Mammary epithelial cell (primary cell): ENCODE results near the gene CAPN3.

Experiments used
- EZH2 ChIP-seq: IDR thresholded peaks from 2 replicates; pipeline ENCODE4 v1.6.1; 2012; ENCODE audit warnings: low read length, inconsistent platforms, borderline replicate concordance
- TF ChIP-seq, protein P1 (sequence below), 2 donors: IDR thresholded peaks in 1 of 2; conservative IDR thresholded peaks in 1 of 2; 2 replicates each; pipeline ENCODE4 v1.5.1; 2011 to 2012; ENCODE audit warnings: inconsistent platforms in 2 of 2, low read length in 2 of 2, mild to moderate bottlenecking in 2 of 2, control low read depth in 1 of 2, low read depth in 1 of 2; ENCODE audit not compliant: insufficient read depth in 1 of 2; ENCODE audit errors: extremely low read depth in 1 of 2

DNA sequence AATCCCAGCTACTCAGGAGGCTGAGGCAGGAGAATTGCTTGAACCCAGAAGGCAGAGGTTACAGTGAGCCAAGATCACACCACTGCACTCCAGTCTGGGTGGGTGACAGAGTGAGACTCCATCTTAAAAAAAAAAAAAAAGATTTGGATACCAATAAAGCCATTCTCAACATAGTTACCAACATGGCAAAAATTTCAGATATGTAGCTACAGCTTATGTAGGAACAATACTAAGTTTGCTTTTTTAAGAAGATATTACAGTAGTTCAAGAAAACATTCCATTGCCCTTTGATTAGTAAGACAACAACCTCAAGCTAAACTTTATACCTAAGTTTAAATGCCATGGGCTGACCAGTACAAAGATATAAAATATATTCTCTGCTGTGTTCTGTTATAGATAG, 97.2 kb downstream of the CAPN3 start:
- TF ChIP-seq, protein P1, sequence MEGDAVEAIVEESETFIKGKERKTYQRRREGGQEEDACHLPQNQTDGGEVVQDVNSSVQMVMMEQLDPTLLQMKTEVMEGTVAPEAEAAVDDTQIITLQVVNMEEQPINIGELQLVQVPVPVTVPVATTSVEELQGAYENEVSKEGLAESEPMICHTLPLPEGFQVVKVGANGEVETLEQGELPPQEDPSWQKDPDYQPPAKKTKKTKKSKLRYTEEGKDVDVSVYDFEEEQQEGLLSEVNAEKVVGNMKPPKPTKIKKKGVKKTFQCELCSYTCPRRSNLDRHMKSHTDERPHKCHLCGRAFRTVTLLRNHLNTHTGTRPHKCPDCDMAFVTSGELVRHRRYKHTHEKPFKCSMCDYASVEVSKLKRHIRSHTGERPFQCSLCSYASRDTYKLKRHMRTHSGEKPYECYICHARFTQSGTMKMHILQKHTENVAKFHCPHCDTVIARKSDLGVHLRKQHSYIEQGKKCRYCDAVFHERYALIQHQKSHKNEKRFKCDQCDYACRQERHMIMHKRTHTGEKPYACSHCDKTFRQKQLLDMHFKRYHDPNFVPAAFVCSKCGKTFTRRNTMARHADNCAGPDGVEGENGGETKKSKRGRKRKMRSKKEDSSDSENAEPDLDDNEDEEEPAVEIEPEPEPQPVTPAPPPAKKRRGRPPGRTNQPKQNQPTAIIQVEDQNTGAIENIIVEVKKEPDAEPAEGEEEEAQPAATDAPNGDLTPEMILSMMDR (conservative IDR thresholded peaks at IDR 0.05 in 1 of 2, IDR thresholded peaks at IDR 0.05 in 1 of 2; ENCODE audit: extremely low read depth in 1 of 2, insufficient read depth in 1 of 2, low read depth in 1 of 2, low read length in 2 of 2): no peak
- TF ChIP-seq EZH2: no peak
